PC-9 (cell line): ENCODE measurements around the gene ZNF618. TPM values are rescaled to one million over a fixed set of nuclear protein-coding genes. Genes with fewer than 3 reads are reported as not detected.

Experiments
- BruUV-seq: library from RNA; stranded (reverse); fragments of 400-500 nt; replicated peaks from 2 replicates; lab custom pipeline; 2021; lab: Mats Ljungman, UMichigan
- CTCF ChIA-PET: fragments of 300-600 bp; sonication (Branson Sonifier 250); formaldehyde crosslinking; loops from one replicate; lab custom pipeline; 2022; ENCODE audit warnings: antibody characterized with exemption; lab: Charles Lee
- POLR2A ChIA-PET: fragments of 300-600 bp; sonication (Branson Sonifier 250); formaldehyde crosslinking; loops from one replicate; lab custom pipeline; 2022; ENCODE audit warnings: antibody characterized with exemption; ENCODE audit not compliant: unreplicated experiment; lab: Charles Lee
- DNase-seq, 2 experiments: peaks; one replicate each; pipeline versions ENCODE4 v3.0.0 to v3.0.0-alpha.2; 2015 to 2022; ENCODE audit warnings: mixed read lengths in 1 of 2
- H2AFZ ChIP-seq: fragments of 200-600 bp; sonication (generic); 2 replicates; pipeline ENCODE4 v1.8.1; 2017; ENCODE audit warnings: antibody characterized with exemption
- H3F3A ChIP-seq: fragments of 200-600 bp; sonication (generic); 2 replicates; pipeline ENCODE4 v1.8.1; 2017; ENCODE audit warnings: antibody characterized with exemption, mild to moderate bottlenecking, low read depth; ENCODE audit not compliant: insufficient read depth
- H3K27ac ChIP-seq: fragments of 200-600 bp; sonication (generic); 2 replicates; pipeline ENCODE4 v1.6.1; 2016; ENCODE audit warnings: mixed run types
- H3K27me3 ChIP-seq: fragments of 200-600 bp; sonication (generic); 2 replicates; pipeline ENCODE4 v1.6.1; 2016; ENCODE audit warnings: low read depth, mixed run types; ENCODE audit not compliant: insufficient read depth
- H3K36me3 ChIP-seq: fragments of 200-600 bp; sonication (generic); 2 replicates; pipeline ENCODE4 v1.6.1; 2016; ENCODE audit warnings: low read depth, mixed run types
- H3K4me1 ChIP-seq: fragments of 200-600 bp; sonication (generic); replicated peaks from 2 replicates; pipeline ENCODE4 v1.6.1; 2016; ENCODE audit warnings: mixed run types; ENCODE audit not compliant: insufficient read depth
- H3K4me2 ChIP-seq: fragments of 200-600 bp; sonication (generic); 2 replicates; pipeline ENCODE4 v1.6.1; 2017; ENCODE audit warnings: mixed run types
- H3K4me3 ChIP-seq: fragments of 200-600 bp; sonication (generic); 2 replicates; pipeline ENCODE4 v1.6.1; 2016; ENCODE audit warnings: mixed run types
- H3K79me2 ChIP-seq: fragments of 200-600 bp; sonication (generic); 2 replicates; pipeline ENCODE4 v1.6.1; 2017; ENCODE audit warnings: low read depth, mixed run types
- H3K9me2 ChIP-seq: fragments of 200-600 bp; sonication (generic); 2 replicates; pipeline ENCODE4 v1.8.1; 2017; ENCODE audit warnings: mild to moderate bottlenecking; ENCODE audit not compliant: insufficient read depth
- H3K9me3 ChIP-seq: fragments of 200-600 bp; sonication (generic); 2 replicates; pipeline ENCODE4 v1.8.1; 2016; ENCODE audit warnings: low read depth; ENCODE audit not compliant: insufficient read depth
- H4K20me1 ChIP-seq: fragments of 200-600 bp; sonication (generic); 2 replicates; pipeline ENCODE4 v1.8.1; 2017; ENCODE audit not compliant: insufficient read depth
- CTCF ChIP-seq: fragments of 200-600 bp; sonication (generic); conservative IDR thresholded peaks from 2 replicates; pipeline ENCODE4 v1.6.1; 2017; ENCODE audit warnings: mixed run types, antibody characterized with exemption, mild to moderate bottlenecking, moderate library complexity
- EZH2 ChIP-seq: fragments of 200-600 bp; sonication (generic); IDR thresholded peaks from 2 replicates; pipeline ENCODE4 v1.8.0; 2017; ENCODE audit warnings: antibody characterized with exemption, low read depth
- intact Hi-C: fragments of 100-400 bp; cut with micrococcal nuclease; formaldehyde crosslinking; loops from one replicate; pipeline ENCODE4 v1.10.0; 2022; ENCODE audit not compliant: unreplicated experiment
- total RNA-seq: library from RNA; stranded (reverse); gene quantifications from 2 replicates; pipeline ENCODE4 v1.2.3, GENCODE V29; 2021

The ZNF618 gene
- total RNA-seq, 1 experiment from 2014 or later = 0.20 TPM

- BruUV-seq = no TSS peak
- ChIA-PET POLR2A (no interaction called here), CTCF (no interaction called here)
- H3K79me2 ChIP-seq = no peaks in the 10 kb centered on the region
- H3K9me3 ChIP-seq = no peaks in the 10 kb centered on the region
- peaks cover 96% of the 10 kb centered on the region for H3K27me3 ChIP-seq
- no peaks in the 10 kb centered on the region for H4K20me1 ChIP-seq
- no peak overlapping the region for H3K4me2 ChIP-seq
- intact Hi-C loops = no loop called here
- H3K36me3 ChIP-seq = no peaks in the 10 kb centered on the region
- H2AFZ ChIP-seq = no peak overlapping the region
- no peak overlapping the region for H3K4me3 ChIP-seq
- H3F3A ChIP-seq = no peaks in the 10 kb centered on the region
- no peaks in the 10 kb centered on the region for H3K4me1 ChIP-seq
- H3K27ac ChIP-seq = no peak overlapping the region
- DNase-seq = no peak
- no peaks in the 10 kb centered on the region for H3K9me2 ChIP-seq
- TF ChIP-seq CTCF (no peak), EZH2 (no peak)
Measured at GRCh38 chr9:113988385-113989016, 112.4 kb downstream of the ZNF618 start.

- BruUV-seq = no TSS peak
- Histone ChIP-seq H3K9me3 (no peaks in the 10 kb centered on the region), H3F3A (no peaks in the 10 kb centered on the region), H3K36me3 (no peaks in the 10 kb centered on the region), H3K79me2 (no peaks in the 10 kb centered on the region), H3K27me3 (peaks cover 96% of the 10 kb centered on the region), H3K4me3 (no peak overlapping the region), H4K20me1 (no peaks in the 10 kb centered on the region), H3K4me2 (no peak overlapping the region), H3K27ac (no peak overlapping the region), H3K4me1 (no peaks in the 10 kb centered on the region), H3K9me2 (no peaks in the 10 kb centered on the region), H2AFZ (no peak overlapping the region)
- TF ChIP-seq CTCF (no peak), EZH2 (no peak)
- CTCF ChIA-PET = no interaction called here
- no peak for DNase-seq
- POLR2A ChIA-PET = no interaction called here
- intact Hi-C loops = no loop called here
Measured at GRCh38 chr9:113989017-113989713, 113.1 kb downstream of the ZNF618 start.

- intact Hi-C loops = no loop called here
- Histone ChIP-seq H3K4me1 (no peaks in the 10 kb centered on the region), H3K27ac (no peak overlapping the region), H4K20me1 (no peaks in the 10 kb centered on the region), H3K9me2 (no peaks in the 10 kb centered on the region), H3K79me2 (no peaks in the 10 kb centered on the region), H3K4me2 (no peak overlapping the region), H3K9me3 (no peaks in the 10 kb centered on the region), H3K27me3 (peaks cover 96% of the 10 kb centered on the region), H3F3A (no peaks in the 10 kb centered on the region), H2AFZ (no peak overlapping the region), H3K4me3 (no peak overlapping the region), H3K36me3 (no peaks in the 10 kb centered on the region)
- CTCF ChIA-PET = no interaction called here
- no peak for TF ChIP-seq EZH2
- no peak for TF ChIP-seq CTCF
- no TSS peak for BruUV-seq
- POLR2A ChIA-PET = no interaction called here
- no peak for DNase-seq
Measured at GRCh38 chr9:113989714-113990569, 113.8 kb downstream of the ZNF618 start.
